IMR-90 (cell line): ENCODE data around the gene ST8SIA2. TPM values are rescaled to one million over a fixed set of nuclear protein-coding genes. Genes with fewer than 3 reads are reported as not detected.

Experiments
- ATAC-seq: fragments of 200-7000 bp; cut with Tn5 transposase; 2 replicates; pipeline ENCODE4 v1.9.1; 2020; ENCODE audit warnings: low read depth, mild to moderate bottlenecking, moderate library complexity
- BruUV-seq: library from RNA; stranded (reverse); fragments of 400-500 nt; replicated peaks from 2 replicates; lab custom pipeline; 2021; lab: Mats Ljungman, UMichigan
- CTCF ChIA-PET: fragments of 300-600 bp; formaldehyde crosslinking; extraction: SDS; loops from one replicate; lab custom pipeline; 2021; ENCODE audit warnings: antibody characterized with exemption; lab: Yijun Ruan, JAX
- POLR2A ChIA-PET: fragments of 300-600 bp; sonication (Branson Sonifier 250); formaldehyde crosslinking; loops from one replicate; lab custom pipeline; 2022; ENCODE audit warnings: antibody characterized with exemption; ENCODE audit not compliant: unreplicated experiment; lab: Charles Lee
- DNase-seq: peaks from one replicate; pipeline ENCODE4 v3.0.0; 2013
- H2AFZ ChIP-seq: replicated peaks from 2 replicates; pipeline ENCODE3; 2013; ENCODE audit warnings: low read length, mild to moderate bottlenecking; ENCODE audit not compliant: poor library complexity
- H2AK5ac ChIP-seq: 2 replicates; pipeline ENCODE4 v1.6.1; 2013; ENCODE audit warnings: low read depth, low read length, inconsistent platforms
- H2AK9ac ChIP-seq: replicated peaks from 2 replicates; pipeline ENCODE3; 2013; ENCODE audit warnings: mild to moderate bottlenecking, low read depth, low read length, moderate library complexity; ENCODE audit not compliant: poor library complexity
- H2BK120ac ChIP-seq: 2 replicates; pipeline ENCODE4 v1.6.1; 2013; ENCODE audit warnings: low read depth, low read length, inconsistent platforms
- H2BK15ac ChIP-seq: 3 replicates; pipeline ENCODE4 v1.6.1; 2013; ENCODE audit warnings: low read depth, low read length, inconsistent platforms
- H2BK20ac ChIP-seq: 2 replicates; pipeline ENCODE4 v1.6.1; 2013; ENCODE audit warnings: low read depth, mild to moderate bottlenecking, inconsistent platforms, low read length, moderate library complexity
- H2BK5ac ChIP-seq: 2 replicates; pipeline ENCODE4 v1.6.1; 2013; ENCODE audit warnings: mild to moderate bottlenecking, low read depth, low read length, inconsistent platforms; ENCODE audit not compliant: poor library complexity, severe bottlenecking
- H3K14ac ChIP-seq: replicated peaks from 2 replicates; pipeline ENCODE4 v1.6.1; 2013; ENCODE audit warnings: low read depth, low read length, inconsistent platforms
- H3K18ac ChIP-seq: 2 replicates; pipeline ENCODE4 v1.6.1; 2013; ENCODE audit warnings: low read depth, low read length, control low read depth
- H3K23ac ChIP-seq: 2 replicates; pipeline ENCODE4 v1.6.1; 2013; ENCODE audit warnings: low read depth, low read length, inconsistent platforms
- H3K27ac ChIP-seq: 2 replicates; pipeline ENCODE4 v1.5.1; 2013; ENCODE audit warnings: mild to moderate bottlenecking, control low read depth, low read length; ENCODE audit not compliant: insufficient read depth
- H3K27me3 ChIP-seq: 2 replicates; pipeline ENCODE4 v1.6.1; 2013; ENCODE audit warnings: low read length; ENCODE audit not compliant: control insufficient read depth, insufficient read depth
- H3K36me3 ChIP-seq: 2 replicates; pipeline ENCODE4 v1.6.1; 2013; ENCODE audit warnings: low read length, mixed read lengths; ENCODE audit not compliant: control insufficient read depth, insufficient read depth
- H3K4ac ChIP-seq: 2 replicates; pipeline ENCODE4 v1.6.1; 2013; ENCODE audit warnings: low read depth, low read length, inconsistent platforms
- H3K4me1 ChIP-seq: 2 replicates; pipeline ENCODE4 v1.6.1; 2013; ENCODE audit warnings: low read length, mixed read lengths; ENCODE audit not compliant: control insufficient read depth, insufficient read depth
- H3K4me2 ChIP-seq: 2 replicates; pipeline ENCODE4 v1.6.1; 2013; ENCODE audit warnings: low read depth, mild to moderate bottlenecking, control low read depth, low read length, moderate library complexity
- H3K4me3 ChIP-seq: 2 replicates; pipeline ENCODE4 v1.5.1; 2013; ENCODE audit warnings: low read depth, mild to moderate bottlenecking, control low read depth, low read length, moderate library complexity; ENCODE audit not compliant: insufficient read depth
- H3K56ac ChIP-seq: 2 replicates; pipeline ENCODE4 v1.6.1; 2013; ENCODE audit warnings: low read length, inconsistent platforms; ENCODE audit not compliant: insufficient read depth; ENCODE audit errors: extremely low read depth
- H3K79me1 ChIP-seq, 2 experiments: 2 replicates each; pipeline ENCODE4 v1.6.1; 2013; ENCODE audit warnings: low read length in 2 of 2, inconsistent platforms in 1 of 2, low read depth in 1 of 2
- H3K9ac ChIP-seq: 2 replicates; pipeline ENCODE4 v1.6.1; 2013; ENCODE audit warnings: low read depth, low read length, control low read depth
- H3K9me1 ChIP-seq: 2 replicates; pipeline ENCODE4 v1.6.1; 2013; ENCODE audit warnings: low read length, inconsistent platforms; ENCODE audit not compliant: insufficient read depth
- H3K9me3 ChIP-seq: 2 replicates; pipeline ENCODE4 v1.6.1; 2013; ENCODE audit warnings: low read length; ENCODE audit not compliant: control insufficient read depth, insufficient read depth
- H4K20me1 ChIP-seq: 2 replicates; pipeline ENCODE4 v1.6.1; 2013; ENCODE audit warnings: low read length, inconsistent platforms; ENCODE audit not compliant: insufficient read depth
- H4K5ac ChIP-seq: 2 replicates; pipeline ENCODE4 v1.6.1; 2013; ENCODE audit warnings: mild to moderate bottlenecking, low read depth, low read length, control low read depth
- H4K8ac ChIP-seq, 2 experiments: 2 replicates each; pipeline ENCODE4 v1.6.1; 2013; ENCODE audit warnings: low read depth in 2 of 2, low read length in 2 of 2, control low read depth in 1 of 2, inconsistent platforms in 1 of 2
- H4K91ac ChIP-seq: 2 replicates; pipeline ENCODE4 v1.6.1; 2013; ENCODE audit warnings: low read depth, low read length, inconsistent platforms; ENCODE audit not compliant: insufficient read depth
- CTCF ChIP-seq: conservative IDR thresholded peaks from 2 replicates; pipeline ENCODE4 v1.5.1; 2012; ENCODE audit warnings: mild to moderate bottlenecking, low read depth, low read length, improper control_type of control experiment
- MXI1 ChIP-seq: IDR thresholded peaks from 2 replicates; pipeline ENCODE4 v1.6.1; 2012; ENCODE audit warnings: low read depth, mild to moderate bottlenecking, low read length, moderate library complexity, borderline replicate concordance
- WGBS, 2 experiments: methylation state at CpG; one replicate each; pipeline versions ENCODE4 v1.1.5 to v1.1.7; 2013; ENCODE audit warnings: missing lambda C conversion rate in 2 of 2; ENCODE audit not compliant: insufficient read length in 1 of 2; ENCODE audit errors: extremely low coverage in 2 of 2; 5-methylcytosine and 5-hydroxymethylcytosine counted together
- dilution Hi-C: fragments of 300-500 bp; cut with HindIII; formaldehyde crosslinking; loops from one replicate; pipeline ENCODE4 v1.14.3; 2018; ENCODE audit warnings: low sequenced_read_pairs; ENCODE audit not compliant: unreplicated experiment
- in situ Hi-C: fragments of 300-500 bp; cut with MboI; formaldehyde crosslinking; loops from 3 replicates; pipeline ENCODE4 v1.14.3; 2019; ENCODE audit warnings: low sequenced_read_pairs, inconsistent platforms, mixed read lengths
- intact Hi-C: fragments of 100-400 bp; cut with micrococcal nuclease; formaldehyde crosslinking; loops from 2 replicates; pipeline ENCODE4 v1.10.0; 2022
- polyA plus RNA-seq, 3 experiments: library from polyadenylated mRNA; depleted of rRNA; stranded (reverse); fragments of >200 nt; gene quantifications; 2 replicates each; pipeline ENCODE4 v1.2.3, GENCODE V29; 2012; ENCODE audit warnings: low replicate concordance in 1 of 3
- total RNA-seq: library from RNA; depleted of rRNA; stranded (reverse); fragments of >200 nt; gene quantifications from 2 replicates; pipeline ENCODE4 v1.2.3, GENCODE V29; 2012

Gene ST8SIA2
- total and polyA plus RNA-seq, 2 of the 4 experiments (the other 2 are of a cell fraction) = not detected

- ChIA-PET POLR2A (no interaction called here), CTCF (no interaction called here)
- H2AK9ac ChIP-seq = no peak overlapping the region
- H2BK120ac ChIP-seq = no peak overlapping the region
- H3K23ac ChIP-seq = no peak overlapping the region
- no peak overlapping the region for H2BK20ac ChIP-seq
- H3K4me2 ChIP-seq = no peak overlapping the region
- H3K4ac ChIP-seq = no peak overlapping the region
- H2AK5ac ChIP-seq = no peak overlapping the region
- intact Hi-C loops = loop anchor here (1.0 kb wide), 1 partner anchor 323 kb away; no protein-coding TSS in a partner anchor
- H2AFZ ChIP-seq = no peak overlapping the region
- no peaks in the 10 kb centered on the region for H4K20me1 ChIP-seq
- no peak overlapping the region for H2BK5ac ChIP-seq
- no peak overlapping the region; the same call in 1 of the 2 replicates for H3K56ac ChIP-seq
- no peak for ATAC-seq
- in situ Hi-C loops = no loop called here
- no peak overlapping the region for H4K91ac ChIP-seq
- no peak overlapping the region for H3K27ac ChIP-seq
- dilution Hi-C loops = no loop called here
- no peak overlapping the region for H3K4me3 ChIP-seq
- no peak overlapping the region for H3K9ac ChIP-seq
- no peak overlapping the region for H2BK15ac ChIP-seq
- H3K4me1 ChIP-seq = no peaks in the 10 kb centered on the region
- H3K18ac ChIP-seq = no peak overlapping the region
- peaks cover 25% of the 10 kb centered on the region for H3K27me3 ChIP-seq
- no peaks in the 10 kb centered on the region for H3K79me1 ChIP-seq
- no peak overlapping the region for H4K5ac ChIP-seq
- TF ChIP-seq MXI1 = no peak
- TF ChIP-seq CTCF = 0 out of 2 replicates have a peak, but pooled peaks have one; percentile 14
- H3K36me3 ChIP-seq = no peaks in the 10 kb centered on the region
- no TSS peak for BruUV-seq
- no CpG with 5 or more reads among the region's 4 CpGs for WGBS, 2 experiments
- peak; percentile 1 for DNase-seq
- no peak overlapping the region for H3K14ac ChIP-seq
- no peaks in the 10 kb centered on the region for H3K9me3 ChIP-seq
- H3K9me1 ChIP-seq = no peaks in the 10 kb centered on the region
- H4K8ac ChIP-seq = no peak overlapping the region
Measured at GRCh38 chr15:92391640-92392039, 2.0 kb upstream of the ST8SIA2 start.
